HEK293T (cell line): ENCODE results near the gene AGAP1.

Experiments
- FOXA1 ChIP-seq: fragments of 450-650 bp; IDR thresholded peaks from 2 replicates; pipeline ENCODE4 v1.6.1; 2016; ENCODE audit warnings: mild to moderate bottlenecking
- FOXK2 ChIP-seq: fragments of 450-650 bp; IDR thresholded peaks from 2 replicates; pipeline ENCODE4 v1.6.1; 2016; ENCODE audit warnings: mild to moderate bottlenecking
- HDGF ChIP-seq: fragments of 450-650 bp; IDR thresholded peaks from 2 replicates; pipeline ENCODE4 v1.6.1; 2017; ENCODE audit warnings: antibody characterized with exemption, borderline replicate concordance
- SP1 ChIP-seq: fragments of 450-650 bp; IDR thresholded peaks from 2 replicates; pipeline ENCODE4 v1.6.1; 2017

DNA sequence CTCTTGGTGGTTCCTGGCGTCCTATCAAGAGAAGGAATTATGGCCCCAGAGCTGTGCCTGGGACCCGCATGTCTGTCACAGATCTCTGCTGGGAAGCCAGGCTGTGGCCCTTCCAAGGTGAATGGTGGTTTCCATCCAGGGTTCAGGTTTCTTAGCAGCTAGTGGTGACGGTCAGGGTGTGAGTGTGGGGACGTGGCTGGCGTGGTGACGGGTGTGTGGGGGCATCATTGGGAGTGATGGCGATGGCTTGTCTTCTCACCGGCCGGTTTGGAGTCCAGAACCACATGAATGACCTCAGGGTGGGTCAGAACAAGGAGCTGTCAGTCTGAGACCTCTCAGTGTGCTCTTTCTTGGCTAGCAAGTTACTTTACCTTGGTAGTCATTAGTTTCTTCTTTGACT, 52.6 kb downstream of the AGAP1 start:
- TF ChIP-seq FOXA1 (no peak), FOXK2 (no peak), HDGF (no peak), SP1 (no peak)
